ENCODE results near the gene KIF16B.

- no peak for TF ChIP-seq CTCF (IDR thresholded peaks at IDR 0.05)
- no peak for TF ChIP-seq POLR2A (IDR thresholded peaks at IDR 0.05)
Observed at GRCh38 chr20:16472045-16472872, 101.0 kb downstream of the KIF16B start.

Data from breast epithelium (tissue), 3 donors.